ENCODE measurements around the gene SMARCD3.

SMARCD3 gene

DNA sequence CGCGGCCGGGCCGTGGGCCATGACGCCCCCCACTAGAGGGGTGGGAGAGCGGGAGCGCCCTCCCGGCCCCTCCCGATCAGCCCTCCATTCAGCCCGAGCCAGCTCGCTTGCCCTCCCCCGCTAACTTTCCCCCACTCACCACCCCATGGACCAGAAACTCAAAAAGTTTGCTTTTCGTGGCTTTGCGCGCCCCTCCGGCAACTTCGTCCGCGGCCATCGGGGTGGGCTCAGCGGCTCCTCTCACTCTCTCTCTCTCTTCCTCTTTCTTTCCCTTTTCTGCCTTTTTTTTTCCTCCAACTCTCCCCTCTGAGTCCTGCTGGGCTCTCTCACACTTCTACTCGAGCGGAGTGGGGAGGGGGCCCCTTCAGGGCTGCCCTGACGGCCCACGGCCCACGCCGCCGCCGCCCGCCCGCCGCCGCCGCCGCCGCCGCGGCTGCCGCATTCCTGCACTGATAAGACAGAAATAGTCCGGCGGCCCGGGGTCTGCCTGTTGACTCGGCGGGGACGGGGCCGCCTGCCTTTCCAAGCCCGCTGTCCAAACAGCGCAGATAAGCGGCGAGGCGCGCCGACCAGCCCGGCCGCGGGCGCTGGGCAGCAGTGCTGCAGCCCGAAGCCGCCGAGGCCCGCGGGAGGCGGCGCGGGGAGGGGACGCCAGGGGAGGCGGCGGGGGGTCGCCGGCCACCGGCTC is at the start of gene SMARCD3:
SMARCD3 (minus strand) TSS at position 349 of the 688 bp plus-strand sequence; CDS start at position 217, 132 bp downstream.
- DNase-seq (ENCODE audit: low read depth in 2 of 2): no peak

DNA sequence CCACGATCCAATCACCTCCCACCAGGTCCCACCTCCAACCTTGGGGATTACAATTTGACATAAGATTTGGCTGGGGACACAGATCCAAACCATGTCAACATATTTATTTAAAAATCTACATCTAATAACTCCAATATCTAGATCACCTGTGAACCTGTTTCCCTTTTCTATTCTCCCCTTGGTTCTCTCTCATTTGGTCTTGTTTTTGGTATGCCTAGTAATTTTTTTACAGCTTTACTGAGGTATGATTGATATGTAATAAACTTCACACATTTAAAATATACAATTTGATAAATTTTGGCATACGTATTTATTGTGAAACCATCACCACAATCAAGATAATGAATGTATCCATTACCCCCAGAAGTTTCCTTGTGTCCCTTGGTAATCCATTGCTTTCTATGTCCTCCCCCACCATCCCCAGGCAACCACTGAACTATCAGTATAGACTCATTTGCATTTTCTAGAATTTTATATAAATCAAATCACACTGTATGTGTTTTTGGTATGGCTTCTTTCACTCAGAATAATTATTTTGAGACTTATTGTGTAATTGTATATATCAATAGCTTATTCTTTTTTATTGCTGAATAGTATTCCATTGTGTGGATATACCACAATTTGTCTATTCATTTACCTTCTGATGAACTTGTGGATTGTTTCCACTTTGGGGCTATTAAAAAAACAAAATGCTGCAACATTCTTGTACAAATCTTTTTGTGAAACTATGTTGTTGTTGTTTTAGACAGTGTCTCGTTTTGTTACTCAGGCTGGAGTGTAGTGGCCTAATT is 47.9 kb upstream of the SMARCD3 start:
- DNase-seq (ENCODE audit: low read depth in 2 of 2): no peak

DNA sequence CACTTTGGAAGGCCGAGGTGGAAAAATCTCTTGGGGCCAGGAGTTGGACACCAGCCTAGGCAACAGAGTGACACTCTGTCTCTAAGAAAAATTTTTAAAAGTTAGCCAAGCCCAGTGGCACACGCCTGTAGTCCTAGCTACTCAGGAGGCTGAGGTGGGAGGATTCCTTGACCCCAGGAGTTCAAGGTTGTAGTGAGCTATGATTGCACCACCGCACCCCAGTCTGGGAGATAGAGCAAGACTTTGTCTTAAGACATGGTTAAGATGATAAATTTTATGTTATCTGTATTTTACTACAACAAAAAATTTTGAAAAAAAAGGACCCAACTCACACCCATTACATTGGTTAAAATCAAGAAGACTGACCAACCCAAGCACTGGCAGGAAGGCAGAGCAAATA is 44.4 kb upstream of the SMARCD3 start:
- DNase-seq (ENCODE audit: low read depth in 2 of 2): no peak

DNA sequence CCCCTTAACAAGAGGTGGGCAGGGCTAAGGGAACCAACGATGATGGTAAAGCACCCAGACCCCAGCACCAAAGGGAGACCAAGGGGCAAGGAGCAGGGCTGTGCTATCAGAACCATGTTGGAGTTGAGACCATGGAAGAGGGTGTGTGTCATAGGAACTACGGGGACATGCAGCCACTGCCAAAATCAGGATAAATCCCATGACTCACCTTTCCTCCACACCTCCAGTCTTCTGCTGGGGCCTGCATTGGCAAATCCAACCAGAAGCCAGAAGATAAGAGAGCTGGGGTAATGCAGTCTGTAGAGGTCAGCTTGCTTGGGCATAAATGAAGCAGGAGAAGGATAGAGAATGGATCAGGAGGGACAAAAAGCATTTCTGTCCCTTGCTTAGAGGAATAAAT is 42.7 kb upstream of the SMARCD3 start:
- DNase-seq (ENCODE audit: low read depth in 2 of 2): no peak

DNA sequence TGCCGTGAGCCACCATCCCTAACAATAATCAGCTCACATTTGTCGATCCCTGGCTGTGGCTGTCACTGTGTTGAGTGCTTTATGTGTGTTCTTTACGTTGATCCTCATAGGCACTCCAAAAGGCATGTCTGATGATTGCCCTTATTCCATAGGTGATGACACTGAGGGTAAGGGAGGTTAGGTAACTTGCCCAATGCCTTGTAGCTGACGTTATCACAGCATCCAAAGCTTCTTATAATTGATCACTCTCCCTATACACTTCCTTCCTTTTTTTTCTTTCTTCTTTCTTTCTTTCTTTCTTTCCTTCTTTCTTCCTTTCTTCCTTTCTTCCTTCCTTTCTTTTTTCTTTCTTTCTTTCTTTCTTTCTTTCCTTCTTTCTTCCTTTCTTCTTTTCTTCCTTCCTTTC is 41.9 kb upstream of the SMARCD3 start:
- no peak for DNase-seq (ENCODE audit: low read depth in 2 of 2)

DNA sequence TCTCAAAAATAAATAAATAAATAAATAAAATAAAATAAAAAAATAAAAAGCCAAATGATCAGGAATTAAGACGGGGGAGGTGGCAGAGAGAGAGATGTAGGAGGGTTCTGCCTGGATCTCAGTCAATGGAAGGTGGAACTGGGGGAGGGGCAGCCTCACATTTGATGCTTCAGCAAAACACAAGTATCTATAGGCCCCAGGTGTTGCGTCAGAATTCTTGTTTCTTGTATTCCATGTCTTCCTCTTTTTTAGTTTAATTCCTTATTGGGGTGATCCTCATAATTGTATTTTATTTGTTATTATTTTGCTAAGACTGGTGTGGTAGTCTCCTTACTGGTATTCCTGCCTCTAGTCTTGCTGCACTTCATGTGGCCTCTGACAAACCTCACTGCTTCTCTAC is 41.4 kb upstream of the SMARCD3 start:
- DNase-seq (ENCODE audit: low read depth in 2 of 2): no peak

DNA sequence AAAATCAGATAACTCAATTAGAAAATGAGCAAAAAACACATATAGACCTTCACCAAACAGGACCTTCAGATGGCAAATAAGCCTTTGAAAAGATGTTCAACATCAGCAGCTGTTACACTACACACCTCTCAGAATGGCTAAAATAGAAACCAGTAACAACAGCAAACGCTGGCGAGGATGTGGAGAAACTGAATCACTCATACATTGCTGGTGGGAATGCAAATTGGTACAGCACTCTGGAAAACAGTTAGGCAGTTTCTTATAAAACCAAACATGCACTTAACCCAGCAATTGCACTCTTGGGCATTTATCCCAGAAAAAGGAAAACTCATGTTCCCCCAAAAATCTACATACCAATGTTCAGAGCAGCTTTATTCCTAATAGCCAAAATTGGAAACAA is 37.7 kb upstream of the SMARCD3 start:
- no peak for DNase-seq (ENCODE audit: low read depth in 2 of 2)

DNA sequence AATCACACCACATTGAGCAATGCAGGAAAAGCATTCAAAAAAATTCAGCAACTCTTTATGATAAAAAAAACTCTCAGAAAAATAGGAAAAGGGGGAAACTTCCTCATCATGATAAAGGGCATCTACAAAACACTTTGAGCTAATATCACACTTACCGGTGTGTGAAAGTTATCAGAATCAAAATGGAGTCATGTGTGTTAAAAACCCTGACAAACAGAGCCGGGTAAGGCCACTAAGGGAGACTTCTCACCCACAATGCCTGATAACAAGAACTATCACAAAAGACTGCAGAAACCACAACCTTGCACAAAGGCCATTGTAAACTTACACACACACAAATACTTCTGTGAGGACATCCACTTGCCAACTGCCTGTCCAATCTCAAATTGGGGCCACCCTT is 34.8 kb upstream of the SMARCD3 start:
- no peak for DNase-seq (ENCODE audit: low read depth in 2 of 2)

DNA sequence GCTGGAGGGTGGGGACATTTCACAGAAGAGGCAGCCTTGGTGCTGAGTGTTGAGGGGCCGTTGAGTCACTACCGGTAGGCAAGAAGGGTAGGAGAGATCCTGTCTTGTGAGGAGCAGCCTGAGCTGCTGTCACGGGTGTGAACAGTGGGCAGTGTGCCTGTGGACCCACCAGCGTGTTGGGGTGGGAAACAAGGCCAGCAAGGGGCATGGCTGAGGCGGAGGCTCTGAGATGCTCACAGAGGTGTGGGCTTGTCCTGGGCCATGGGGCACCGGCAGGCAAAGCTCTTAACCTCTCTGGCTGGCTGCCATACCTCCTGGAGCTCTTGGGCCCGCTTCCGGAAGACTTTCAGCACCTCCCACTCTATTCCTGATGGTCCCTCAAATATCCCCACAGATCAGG is 33.6 kb upstream of the SMARCD3 start:
- no peak for DNase-seq (ENCODE audit: low read depth in 2 of 2)

DNA sequence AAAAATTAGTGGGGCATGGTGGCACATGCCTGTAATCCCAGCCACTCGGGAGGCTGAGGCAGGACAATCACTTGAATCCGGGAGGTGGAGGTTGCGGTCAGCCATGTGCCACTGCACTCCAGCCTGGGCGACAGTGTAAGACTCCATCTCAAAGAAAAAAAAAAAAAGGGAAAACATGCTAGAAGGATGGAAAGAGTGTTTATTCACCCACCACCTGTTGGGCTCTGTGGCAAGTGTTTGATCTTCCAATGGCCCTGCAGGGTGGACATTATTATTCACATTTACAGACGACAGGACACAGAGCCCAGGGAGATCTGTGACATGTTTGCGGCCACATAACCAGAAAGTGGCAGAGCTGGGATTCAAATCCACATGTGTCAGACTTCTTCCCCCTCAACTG is 33.2 kb upstream of the SMARCD3 start:
- no peak for DNase-seq (ENCODE audit: low read depth in 2 of 2)

DNA sequence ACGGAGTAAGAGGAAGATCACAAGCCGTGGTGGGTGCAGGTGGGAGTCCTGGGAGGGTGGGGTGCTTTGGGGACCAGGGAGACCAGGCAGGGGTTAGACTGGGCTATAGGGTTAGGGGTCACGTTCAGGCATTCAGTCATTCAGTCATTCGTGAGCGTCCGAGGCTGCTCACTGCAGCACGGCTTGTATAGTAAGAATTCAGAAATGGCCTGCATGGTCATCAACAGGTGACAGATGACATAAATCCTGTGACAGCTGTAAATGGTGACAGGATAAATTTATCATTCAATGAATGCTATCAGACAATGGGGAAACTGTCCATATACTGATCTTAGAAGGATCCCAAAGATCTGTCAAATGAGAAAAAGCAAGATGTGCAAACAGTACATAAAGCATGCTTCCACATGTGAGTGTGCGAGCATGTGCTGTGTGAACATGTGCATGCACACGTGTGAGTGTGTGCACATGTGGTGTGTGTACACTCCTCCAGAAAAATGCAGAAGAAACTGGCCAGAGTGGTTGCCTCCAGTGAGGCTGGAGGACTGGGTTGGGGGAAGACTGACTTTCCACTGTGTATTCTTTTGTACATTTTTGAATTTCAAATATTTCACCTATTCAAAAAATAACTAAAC is 32.0 kb upstream of the SMARCD3 start:
- DNase-seq (ENCODE audit: low read depth in 2 of 2): no peak

DNA sequence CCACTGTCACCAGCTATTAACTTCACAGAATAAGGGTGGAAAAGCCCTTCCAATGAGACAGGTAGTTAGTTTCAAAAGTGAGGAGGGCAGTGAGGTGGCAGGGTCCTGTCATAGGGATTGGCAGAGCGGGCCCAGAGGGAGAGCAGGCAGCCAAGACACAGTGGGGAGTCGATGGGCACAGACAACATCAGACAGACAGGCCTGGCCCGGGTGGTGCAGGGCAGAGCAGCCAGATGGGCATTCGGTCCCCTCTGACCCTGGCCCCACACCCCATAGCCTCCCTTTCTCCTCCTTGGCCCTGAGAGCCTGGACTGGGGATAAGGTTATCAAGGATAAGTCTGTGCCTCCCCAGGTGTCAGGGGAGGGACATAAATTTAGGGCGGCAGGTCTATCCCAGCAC is 31.4 kb upstream of the SMARCD3 start:
- DNase-seq (ENCODE audit: low read depth in 2 of 2): no peak

DNA sequence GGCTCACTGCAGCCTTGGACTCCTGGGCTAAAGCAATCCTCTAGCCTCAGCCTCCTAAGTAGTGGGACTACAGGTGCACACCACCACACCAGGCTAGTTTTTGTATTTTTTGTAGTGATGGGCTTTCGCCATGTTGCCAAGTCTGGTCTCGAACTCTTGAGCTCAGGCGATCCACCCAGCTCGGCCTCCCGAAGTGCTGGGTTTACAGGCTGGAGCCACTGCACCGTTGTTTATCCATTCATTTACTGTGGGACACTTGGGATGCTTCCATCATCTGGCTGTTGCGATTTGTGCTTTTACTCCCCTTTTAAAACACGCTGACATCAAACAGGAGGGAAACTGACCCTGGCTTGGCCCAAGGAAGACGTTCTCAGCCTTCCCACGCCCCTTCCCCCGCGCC is 30.5 kb upstream of the SMARCD3 start:
- no peak for DNase-seq (ENCODE audit: low read depth in 2 of 2)

DNA sequence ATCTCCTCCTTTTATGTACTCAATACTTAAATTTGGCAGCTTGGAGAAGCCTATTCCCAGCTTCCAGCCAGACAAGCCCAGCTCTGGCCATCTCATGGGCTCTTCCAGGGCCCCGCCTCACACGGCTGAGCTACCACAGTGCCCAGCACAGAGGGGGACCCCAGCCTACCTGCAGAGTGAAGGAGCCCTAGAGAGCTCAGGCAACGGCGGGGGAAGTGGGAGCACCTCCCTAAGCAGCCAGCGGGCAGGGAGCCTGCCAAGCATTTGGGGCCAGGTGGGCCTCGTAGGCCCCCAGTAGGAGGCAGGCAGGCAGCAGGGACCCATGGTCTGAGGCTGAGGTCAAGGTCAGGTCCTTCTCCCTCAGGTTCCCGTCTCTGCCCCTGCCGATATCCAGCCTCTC is 29.1 kb upstream of the SMARCD3 start:
- no peak for DNase-seq (ENCODE audit: low read depth in 2 of 2)

DNA sequence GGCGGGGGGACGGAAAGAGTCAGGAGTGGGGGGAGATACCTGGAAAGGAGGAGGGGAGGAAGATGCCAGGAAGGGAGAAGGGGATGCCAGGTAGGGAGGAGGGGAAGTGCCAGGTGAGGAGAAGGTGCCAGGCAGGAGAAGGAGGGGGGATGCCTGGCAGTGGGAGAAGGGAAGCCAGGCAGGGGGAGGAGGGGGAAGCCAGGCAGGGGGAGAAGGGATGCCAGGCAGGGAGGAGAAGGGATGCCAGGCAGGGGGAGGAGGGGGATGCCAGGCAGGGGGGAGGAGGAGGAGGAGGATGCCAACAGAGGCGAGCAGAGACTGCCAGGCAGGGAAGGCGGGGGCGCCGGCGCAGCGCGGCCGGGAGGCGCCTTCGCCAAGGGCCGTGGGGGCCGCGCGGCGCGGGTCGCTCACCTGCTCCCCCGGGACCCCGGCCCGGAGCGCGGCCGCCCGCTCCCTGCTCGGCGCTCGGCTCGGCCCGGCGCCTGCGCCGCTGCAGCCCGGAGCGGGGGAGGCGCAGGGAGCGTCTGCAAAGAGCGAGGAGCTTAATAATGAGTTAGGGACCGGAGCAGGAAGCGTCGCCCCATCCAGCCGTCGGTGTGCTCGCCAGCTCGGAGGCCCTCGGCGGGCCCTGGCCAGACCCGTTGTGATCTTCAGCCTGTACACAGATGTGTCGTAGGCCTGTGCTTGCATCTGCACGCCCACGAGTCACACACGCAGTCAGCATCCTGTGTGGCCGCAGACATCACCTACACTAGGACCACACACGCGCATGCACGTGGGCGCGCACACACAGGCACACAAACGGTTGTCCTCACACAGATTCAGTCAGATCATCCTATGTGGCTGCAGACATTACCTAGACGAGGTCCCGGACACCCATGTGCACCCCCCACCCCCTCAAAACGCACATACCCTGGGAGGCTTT is 28.4 kb upstream of the SMARCD3 start:
- DNase-seq (ENCODE audit: low read depth in 2 of 2): peak; percentile 23 to 34

DNA sequence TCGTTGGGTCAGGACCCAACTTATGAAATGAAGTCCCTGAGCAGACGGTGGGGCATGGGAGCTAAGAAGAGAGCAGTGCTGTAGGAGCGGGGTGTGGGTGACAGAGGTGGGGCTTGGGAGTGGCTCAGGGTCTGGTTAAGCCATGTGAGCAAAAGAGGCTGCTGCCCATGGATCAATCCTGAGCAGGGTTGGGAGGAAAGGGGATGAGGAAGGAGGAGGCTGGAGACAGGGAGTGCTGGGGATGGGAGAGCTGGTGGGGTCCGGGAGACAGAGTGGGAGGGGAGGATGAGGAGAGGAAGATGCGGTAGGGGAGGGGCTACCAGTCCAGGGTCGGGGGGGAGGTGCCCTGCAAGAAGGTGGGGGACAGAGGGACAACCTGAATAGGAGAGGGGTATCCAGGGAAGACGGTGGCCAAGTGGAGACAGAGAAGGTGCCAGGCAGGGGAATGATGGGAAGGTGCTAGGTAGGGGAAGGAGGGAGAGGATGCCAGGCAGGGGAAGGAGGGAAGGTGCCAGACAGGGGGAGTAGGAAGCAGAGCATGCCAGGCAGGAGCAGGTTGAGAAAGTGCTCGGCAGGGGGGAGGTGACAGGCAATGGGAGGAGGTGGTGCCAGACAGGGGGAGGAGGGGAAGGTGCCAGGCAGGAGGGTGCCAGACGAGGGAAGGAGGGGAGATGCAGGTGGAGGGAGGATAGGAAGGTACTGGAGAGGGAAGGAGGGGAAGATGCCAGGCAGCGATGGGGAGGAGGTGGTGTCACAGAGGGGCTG is 27.5 kb upstream of the SMARCD3 start:
- no peak for DNase-seq (ENCODE audit: low read depth in 2 of 2)

DNA sequence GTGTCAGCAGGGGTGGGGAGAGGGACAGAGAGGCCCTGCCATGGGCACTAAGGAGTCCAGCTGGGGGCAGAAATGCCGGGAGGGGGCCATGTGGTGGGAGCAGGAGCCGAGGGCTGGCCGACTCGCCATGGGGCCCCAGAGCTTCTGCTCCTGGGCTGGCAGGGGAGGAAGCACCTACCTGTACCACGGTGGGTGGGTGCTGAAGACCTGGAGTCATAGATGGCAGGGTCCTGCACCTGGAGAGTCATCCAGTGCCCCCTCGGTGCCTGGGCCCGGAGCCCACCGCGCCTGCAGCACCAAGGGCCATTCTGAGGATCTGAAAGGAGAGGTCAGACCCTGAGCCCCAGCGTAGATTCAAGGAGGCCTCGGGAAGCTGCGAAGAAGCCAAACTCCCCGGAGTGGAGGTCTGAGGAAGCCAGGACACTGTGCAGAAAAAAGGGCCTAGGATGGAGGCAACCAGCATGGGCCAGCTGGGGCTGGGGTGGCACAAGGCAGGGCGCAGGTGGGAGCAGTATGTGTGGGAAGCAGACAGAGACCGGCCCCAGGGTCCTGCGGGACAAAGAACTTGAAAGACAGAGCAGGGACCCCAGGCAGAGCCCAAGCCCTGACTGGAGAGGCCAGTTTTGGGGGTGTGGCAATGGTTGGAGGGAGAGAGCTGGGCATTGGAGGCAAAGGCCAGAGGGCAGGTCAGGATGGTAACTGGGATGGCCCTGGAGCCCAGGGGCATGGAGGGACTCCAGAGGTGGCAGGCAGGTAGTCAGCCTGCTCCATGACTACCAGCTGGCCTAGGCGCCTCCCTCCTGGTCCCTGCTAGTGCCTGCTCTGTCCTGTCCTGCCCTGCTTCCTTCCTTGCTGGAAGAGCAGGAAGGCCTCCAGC is 26.7 kb upstream of the SMARCD3 start:
- DNase-seq (ENCODE audit: low read depth in 2 of 2): no peak

DNA sequence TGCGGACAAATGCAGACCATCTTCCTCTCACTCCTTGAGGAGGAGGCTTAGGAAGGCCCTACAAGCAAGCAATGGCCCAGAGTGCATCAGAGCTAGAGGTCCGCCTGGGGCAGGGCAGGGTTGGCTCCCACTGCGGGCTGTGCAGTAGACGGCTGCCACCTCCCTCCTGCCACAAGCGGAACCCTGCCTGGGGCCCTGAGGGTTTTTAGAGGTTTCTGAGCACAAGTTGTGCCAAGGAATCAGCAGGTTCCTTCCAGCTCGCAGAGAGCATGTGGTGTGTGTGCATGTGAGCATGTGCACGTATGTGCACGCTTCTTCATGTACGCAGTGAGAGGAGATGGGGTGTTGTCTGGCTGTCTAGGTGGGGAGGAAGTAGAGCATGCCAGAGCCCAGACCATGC is 25.9 kb upstream of the SMARCD3 start:
- no peak for DNase-seq (ENCODE audit: low read depth in 2 of 2)

DNA sequence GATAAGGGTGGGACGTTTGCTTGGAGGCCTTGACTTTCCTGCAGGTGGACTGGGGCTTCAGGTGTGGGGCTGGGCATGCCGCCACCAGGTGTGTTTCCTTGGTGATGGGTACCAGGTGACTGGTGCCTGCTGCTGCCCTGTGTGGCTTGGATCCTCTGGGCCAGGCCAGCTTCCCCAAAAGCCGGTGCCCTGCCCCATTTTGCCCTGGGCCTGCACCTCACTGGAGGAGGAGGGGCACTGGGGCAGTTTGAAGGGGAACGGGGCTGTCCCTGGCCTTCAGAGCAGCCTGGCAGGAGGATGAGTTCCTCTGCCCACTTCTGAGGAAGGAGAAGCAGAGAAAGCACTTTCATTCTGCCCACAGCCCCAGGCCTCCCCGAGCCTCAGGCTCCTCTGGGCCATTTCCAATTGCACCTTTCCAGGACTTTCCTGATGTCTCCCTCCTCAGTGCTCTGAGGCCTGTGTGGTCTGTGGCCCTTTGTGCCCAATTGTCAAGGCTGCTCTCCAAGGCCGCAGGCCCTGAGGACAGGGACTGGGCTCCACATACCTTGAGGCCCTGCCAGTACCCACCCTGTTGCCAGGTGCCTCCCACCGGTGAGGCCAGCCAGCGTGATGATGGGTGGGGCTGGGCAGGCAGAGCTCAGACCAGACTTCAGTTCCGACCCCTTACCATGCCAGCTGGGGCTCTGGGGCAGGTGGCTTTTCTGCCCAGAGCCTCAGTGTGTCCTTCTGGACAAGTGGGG is 25.3 kb upstream of the SMARCD3 start:
- DNase-seq (ENCODE audit: low read depth in 2 of 2): no peak
